HG03196 (cell line): ENCODE measurements around the gene HUNK.
"Not testable (repeated sequence)": the region's sequence is repeated elsewhere in the genome, so short reads cannot be mapped to it uniquely, and the experiment has no call there.

Experiments
- ATAC-seq: cut with Tn5 transposase; IDR thresholded peaks from one replicate; pipeline ENCODE4 v1.9.1; 2021; ENCODE audit not compliant: unreplicated experiment

Gene HUNK

DNA sequence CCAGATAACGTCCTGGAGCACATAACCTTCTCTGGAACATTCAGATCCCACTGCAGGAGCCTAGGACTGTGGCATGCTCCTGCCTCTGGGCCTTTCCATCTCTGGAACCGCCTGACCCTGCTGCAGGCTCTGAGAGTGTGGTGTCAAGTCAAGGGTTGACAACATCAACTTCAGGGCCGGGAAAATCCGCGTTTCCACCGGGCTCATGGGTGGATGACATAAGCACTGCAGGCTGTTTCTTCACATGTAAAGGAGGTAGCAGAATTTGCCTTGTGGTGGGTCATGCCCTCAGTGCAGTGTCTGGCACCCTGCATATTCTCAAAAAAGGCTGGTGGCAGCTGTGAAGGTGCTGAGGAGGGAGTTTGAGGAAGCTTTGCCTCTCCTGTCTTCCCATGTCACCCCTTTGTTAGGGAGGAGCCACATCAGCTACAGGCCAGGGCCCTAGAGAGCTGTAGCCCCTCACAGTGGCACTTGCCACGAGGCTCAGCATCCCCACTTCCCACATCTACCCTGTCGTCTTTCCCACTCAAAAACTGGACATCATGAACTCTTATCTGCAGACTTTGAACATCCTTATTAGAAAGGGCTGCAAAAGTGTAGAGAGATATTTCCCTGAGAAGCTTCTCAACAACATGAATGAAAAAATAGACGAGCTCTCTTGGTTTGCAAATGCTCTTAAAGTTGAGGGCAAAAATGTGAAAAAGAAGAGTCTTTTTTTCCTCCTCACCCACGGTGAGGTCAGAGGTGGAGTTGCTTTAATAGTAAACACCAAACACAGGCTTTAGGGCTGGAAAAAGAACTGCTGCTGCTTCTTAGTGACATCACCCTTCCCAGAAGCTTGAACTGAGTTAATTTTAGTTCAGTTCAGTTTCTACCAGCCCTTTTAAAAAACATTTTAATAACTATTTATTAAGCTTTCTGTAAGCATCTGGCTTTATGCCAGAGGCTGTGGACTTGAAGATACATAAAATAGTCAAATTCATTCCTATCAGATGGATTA, 121.3 kb downstream of the HUNK start:
- ATAC-seq, result no peak

DNA sequence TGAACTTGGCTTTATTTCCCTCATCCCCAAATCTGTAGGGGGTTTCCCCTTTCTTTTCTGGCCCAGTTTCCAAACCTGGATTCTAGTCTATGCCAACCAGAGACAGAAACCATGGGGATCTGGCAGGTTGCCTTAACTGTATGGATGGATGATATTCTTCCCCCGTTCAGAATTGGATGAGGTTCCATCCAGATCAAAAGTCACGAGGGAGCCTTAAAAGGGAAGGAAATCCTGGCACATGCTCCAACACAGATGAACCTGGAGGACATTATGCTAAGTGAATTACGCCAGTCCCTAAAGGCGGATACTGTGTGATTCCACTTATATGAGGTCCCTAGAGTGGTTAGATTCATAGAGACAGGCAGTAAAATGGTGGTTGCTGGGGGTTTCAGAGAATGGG, 124.4 kb downstream of the HUNK start:
- no peak for ATAC-seq

- ATAC-seq, result no peak
These were observed 127.1 kb downstream of the HUNK start for GRCh38 chr21:31999810-32000468.

- ATAC-seq, result no peak
These were observed 128.6 kb downstream of the HUNK start for GRCh38 chr21:32001390-32001789.

DNA sequence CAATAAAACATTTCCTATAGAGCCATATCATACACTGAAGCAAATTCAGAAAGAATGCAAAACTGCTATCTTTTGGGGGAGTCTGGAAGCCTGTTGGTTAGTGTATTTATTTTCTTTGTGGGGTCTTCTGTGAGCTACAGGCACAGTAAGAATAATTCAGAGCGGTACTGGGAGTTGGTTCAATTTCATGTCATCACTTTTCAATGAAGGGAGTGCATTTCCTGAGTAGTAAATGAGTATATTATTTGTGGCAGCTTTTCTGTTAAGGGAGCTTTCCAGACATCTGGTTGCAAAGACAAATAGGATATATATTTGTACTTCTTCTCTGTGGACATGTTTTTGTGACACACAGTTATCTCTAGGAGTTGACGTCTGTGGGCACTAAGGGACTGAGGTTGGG, 130.6 kb downstream of the HUNK start:
- ATAC-seq, result no peak

- ATAC-seq, result no peak
These were observed 131.5 kb downstream of the HUNK start for GRCh38 chr21:32004291-32004690.

DNA sequence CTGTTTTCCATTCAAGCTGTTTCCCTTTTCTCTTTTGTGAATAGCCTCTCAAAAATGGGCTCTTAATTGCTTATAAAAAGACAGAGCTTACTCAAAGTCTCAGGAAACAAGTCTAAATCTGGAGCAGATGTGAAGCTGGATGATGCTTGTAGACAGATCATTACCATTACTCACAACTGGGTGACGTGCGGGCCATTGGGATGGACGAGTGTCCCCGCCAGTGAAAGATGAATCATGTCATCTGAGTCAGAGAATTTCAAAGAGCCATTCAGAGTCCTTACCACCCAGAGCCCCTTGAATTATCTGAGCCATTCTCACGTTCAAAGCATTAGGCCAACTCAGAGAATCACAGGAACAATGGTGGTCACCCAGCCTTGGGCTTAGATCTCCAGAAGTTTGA, 134.6 kb downstream of the HUNK start:
- ATAC-seq, result no peak

DNA sequence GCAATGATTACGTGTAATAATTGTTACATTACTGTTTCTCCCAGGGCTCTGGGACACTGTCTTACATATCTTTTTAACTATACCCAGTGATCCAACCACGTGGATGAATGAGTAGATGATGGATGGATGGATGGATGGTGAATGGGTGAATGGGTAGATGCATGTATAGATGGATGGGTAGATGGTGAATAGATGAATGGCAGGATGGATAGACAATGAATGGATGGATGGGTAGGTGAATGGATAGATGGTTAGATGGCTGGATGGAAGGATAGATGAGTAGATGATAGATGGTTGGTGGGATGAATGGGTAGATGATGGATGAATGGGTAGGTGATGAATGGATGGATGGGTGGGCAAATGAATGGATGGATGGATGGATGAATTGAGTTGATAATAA, 135.9 kb downstream of the HUNK start:
- no peak for ATAC-seq

DNA sequence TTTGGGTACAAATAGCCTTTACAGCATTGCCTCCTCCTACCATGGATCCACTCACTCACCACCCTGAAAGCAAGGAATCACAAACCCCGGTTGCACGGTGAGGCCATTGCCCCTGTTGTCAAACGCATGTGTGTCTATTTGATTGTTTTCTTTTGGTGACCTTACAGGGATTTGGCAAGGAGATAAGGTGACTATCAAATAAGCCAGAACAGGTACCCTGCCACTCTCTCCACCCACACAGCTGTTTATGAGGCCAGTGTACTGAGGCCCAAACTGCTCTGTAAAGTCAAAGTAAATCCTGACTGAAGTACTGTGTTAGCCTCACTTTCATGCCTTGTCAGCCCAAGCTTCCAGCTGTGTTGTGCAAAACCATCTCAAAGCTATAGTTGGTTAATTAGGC, 136.4 kb downstream of the HUNK start:
- ATAC-seq, result no peak

DNA sequence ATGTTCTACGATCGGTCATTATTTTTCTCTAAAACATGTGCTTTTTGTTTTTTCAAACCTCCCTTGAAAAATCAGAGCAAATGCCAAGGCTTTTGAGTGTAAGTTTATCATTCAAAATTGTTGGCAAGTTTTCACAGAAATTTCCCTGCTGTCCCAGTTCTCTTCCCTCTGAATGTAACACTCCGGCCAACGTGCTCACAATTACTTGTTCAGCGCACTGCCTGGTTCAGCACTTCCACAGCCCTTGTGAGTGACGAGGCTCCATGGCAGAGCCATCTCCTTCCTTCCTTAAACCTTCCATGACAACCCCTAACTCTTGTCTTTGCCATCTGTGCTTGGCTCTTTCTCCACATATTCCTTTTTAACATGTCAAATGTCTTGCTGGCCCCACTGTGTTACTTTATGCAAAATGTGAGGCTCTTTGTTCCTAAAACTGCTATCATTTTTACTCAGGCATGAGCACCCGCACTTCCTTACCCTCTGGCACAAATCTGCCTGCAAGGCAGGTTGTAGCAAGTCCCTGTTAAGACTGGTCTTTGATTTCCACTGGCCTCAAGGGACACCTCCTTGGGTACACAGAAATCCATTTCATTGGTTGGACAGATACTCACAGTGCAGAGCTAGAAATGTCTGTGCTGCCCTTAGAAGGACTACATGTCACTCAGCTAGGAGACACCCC, 142.8 kb downstream of the HUNK start:
- ATAC-seq, result no peak

DNA sequence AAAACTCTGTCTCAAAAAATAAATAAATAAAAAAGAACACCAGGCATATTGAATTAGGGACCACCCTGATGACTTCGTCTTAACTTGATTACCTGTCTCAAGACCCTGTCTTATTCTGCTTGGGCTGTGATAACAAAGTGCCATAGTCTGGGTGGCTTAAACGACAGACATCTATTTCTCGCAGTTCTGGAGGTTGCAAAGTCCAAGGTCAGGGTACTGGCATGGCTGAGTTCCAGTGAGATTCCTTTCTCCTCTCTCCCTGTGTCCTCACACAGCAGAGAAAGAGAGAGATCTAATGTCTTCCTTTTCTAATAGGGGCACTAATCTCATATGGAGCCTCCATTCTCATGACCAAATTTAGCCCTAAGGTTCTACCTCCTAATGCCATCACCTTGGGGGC, 145.6 kb downstream of the HUNK start:
- ATAC-seq, result no peak

- no peak for ATAC-seq
These were observed 147.7 kb downstream of the HUNK start for GRCh38 chr21:32020564-32020963.

DNA sequence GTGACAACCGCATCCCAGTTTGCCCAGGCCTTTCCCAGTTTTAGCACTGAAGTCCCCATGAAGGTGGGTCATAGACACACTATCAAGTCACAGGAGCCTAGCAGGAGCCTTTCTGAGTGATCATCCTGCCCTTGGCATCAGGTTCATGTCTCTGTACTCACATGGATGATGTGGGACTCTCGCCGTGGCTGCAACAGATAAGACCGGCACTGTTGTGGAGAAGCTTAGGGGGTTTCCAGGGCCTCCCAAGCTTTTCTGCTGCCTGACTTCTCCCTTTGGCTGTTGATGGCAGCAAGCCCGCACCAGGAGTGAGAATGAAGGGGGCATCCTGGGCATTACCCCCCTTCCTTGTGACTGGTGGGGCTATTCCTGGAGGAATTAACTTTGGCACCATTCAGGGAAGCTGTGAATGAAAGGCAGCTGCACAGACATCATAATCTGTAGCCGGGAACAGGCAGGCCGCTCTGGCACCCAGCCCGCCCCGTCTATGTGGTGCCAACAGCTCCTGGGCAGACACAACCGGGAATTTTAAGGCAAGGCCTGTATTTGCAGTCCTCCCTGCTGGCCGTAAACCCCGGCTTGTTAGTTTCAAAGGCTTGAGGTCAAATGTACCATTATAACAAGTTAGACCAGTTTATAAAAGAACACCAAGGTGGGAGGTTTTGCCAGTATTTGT, 148.6 kb downstream of the HUNK start:
- ATAC-seq, result no peak

DNA sequence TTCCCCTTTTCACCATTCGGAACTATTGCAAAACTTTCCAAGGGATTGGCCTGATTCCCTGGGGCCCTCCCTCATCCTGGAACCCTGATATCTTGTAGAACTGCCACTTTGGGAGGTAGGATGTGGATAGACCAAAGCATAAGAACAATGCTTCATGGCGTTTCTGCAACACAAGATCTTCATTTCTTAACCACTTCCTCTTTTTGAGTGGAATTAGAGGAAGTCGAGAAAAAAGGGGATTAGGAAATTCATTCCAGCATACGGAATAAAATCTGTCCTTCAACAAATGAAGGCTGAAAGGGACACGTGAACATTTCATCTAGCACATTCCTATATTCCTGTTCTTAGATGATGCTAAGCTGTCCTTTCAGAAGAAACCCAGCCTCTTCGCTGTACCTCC, 149.3 kb downstream of the HUNK start:
- ATAC-seq, result no peak

DNA sequence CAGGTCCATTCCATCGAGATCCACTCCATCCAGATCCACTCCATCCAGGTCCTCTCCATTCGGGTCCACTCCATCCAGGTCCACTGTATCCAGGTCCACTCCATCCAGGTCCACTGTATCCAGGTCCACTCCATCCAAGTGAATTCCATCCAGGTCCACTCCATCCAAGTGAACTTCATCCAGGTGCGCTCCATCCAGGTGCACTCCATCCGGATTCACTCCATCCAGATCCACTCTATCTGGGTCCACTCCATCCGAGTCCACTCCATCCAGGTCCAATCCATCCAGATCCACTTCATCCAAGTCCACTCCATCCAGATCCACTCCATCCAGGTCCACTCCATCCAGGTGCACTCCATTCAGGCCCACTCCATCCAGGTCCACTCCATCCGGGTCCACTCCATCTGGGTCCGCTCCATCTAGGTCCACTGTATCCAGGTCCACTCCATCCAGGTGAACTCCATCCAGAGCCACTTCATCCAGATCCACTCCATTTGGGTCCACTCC, 157.4 kb downstream of the HUNK start:
- ATAC-seq, result no peak

DNA sequence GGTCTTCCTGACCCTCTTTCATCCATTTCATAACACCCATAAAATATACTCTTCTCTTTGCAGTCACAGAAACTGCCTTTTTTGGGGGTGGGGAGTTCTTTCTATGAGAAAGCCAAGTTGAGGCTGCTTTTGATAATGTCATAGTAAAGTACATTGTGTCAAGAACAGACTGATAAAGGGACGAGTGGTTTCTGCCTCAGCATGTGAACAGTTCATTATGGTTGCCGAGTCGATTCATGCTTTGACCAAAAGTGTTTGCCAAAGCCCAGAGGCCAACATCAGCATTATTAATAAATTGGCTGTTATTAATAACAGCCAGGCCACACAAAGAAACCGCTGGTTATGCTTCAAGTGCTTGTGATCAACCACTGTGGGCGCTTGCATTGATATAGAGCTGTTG, 162.0 kb downstream of the HUNK start:
- no peak for ATAC-seq

GRCh38 chr21:32035617-32036016, 162.8 kb downstream of the HUNK start:
- ATAC-seq, result no peak

GRCh38 chr21:32036756-32037155, 163.9 kb downstream of the HUNK start:
- ATAC-seq, result no peak

- ATAC-seq, result not testable (repeated sequence)
These were observed 165.9 kb downstream of the HUNK start for GRCh38 chr21:32038751-32039150.

DNA sequence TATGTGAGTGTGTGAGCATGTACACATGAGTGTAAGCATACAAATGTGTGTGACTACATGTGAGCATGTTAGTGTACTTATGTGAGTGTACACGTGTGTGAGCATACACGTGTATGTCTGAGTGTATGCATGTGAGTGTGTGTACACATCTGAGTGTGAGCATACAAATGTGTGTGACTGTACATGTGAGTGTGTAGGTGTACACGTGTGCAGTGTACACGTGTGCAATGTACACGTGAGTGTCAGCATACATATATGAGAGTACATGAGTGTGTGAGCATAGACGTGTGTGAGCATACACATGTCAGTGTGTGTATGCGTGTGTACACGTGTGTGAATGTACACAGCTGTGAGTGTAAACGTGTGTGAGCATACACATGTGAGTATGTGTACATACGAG, 170.6 kb downstream of the HUNK start:
- ATAC-seq, result no peak
